Mammary epithelial cell (primary cell): Measurements from ENCODE around the gene OSBP2.

Source experiments
- CTCF ChIP-seq, 2 donors: IDR thresholded peaks in 1 of 2; conservative IDR thresholded peaks in 1 of 2; 2 replicates each; pipeline ENCODE4 v1.5.1; 2011 to 2012; ENCODE audit warnings: inconsistent platforms in 2 of 2, low read length in 2 of 2, mild to moderate bottlenecking in 2 of 2, control low read depth in 1 of 2, low read depth in 1 of 2; ENCODE audit not compliant: insufficient read depth in 1 of 2; ENCODE audit errors: extremely low read depth in 1 of 2
- EZH2 ChIP-seq: IDR thresholded peaks from 2 replicates; pipeline ENCODE4 v1.6.1; 2012; ENCODE audit warnings: low read length, inconsistent platforms, borderline replicate concordance

GRCh38 chr22:30955153-30955552 is 260.5 kb downstream of the OSBP2 start:
- TF ChIP-seq CTCF (conservative IDR thresholded peaks at IDR 0.05 in 1 of 2, IDR thresholded peaks at IDR 0.05 in 1 of 2; ENCODE audit: extremely low read depth in 1 of 2, insufficient read depth in 1 of 2, low read depth in 1 of 2, low read length in 2 of 2) (no peak), EZH2 (no peak)
